Pancreas (tissue), 10 donors: Measurements from ENCODE around the gene UNC13B. TPM values are rescaled to one million over a fixed set of nuclear protein-coding genes. Genes with fewer than 3 reads are reported as not detected.

Experiments
- ATAC-seq, 4 donors: fragments of 200-7000 bp; cut with Tn5 transposase; one replicate each; pipeline versions ENCODE4 v1.8.0 to v1.9.1; 2020; ENCODE audit warnings: mild to moderate bottlenecking in 4 of 4, moderate library complexity in 4 of 4
- DNase-seq, 6 donors: peaks; one replicate each; pipeline ENCODE4 v3.0.0-alpha.2; 2020
- FAIRE-seq: peaks from 2 replicates; lab custom pipeline; 2012; peaks lifted over from hg19 to GRCh38; lab: Jason Lieb, UNC
- H3K27ac ChIP-seq, 4 donors: fragments of 200-600 bp; sonication (generic); 1 replicate in 3 of 4; 2 replicates in 1 of 4; pipeline versions ENCODE4 v1.5.0 to v1.8.0; 2020
- H3K27me3 ChIP-seq, 4 donors: fragments of 200-600 bp; one replicate each; pipeline ENCODE4 v1.8.0; 2021
- H3K36me3 ChIP-seq, 3 donors: fragments of 200-600 bp; sonication (generic) in 1 of 3; one replicate each; pipeline versions ENCODE4 v1.5.0 to v1.8.0; 2020 to 2021
- H3K4me1 ChIP-seq, 3 donors: fragments of 200-600 bp; one replicate each; pipeline ENCODE4 v1.8.0; 2021
- H3K4me3 ChIP-seq, 4 donors: fragments of 200-600 bp; sonication (generic) in 2 of 4; one replicate each; pipeline versions ENCODE4 v1.5.0 to v1.8.0; 2020 to 2021
- H3K9me3 ChIP-seq, 4 donors: fragments of 200-600 bp; one replicate each; pipeline ENCODE4 v1.8.0; 2021
- WGBS, 2 donors: extraction: QIAGEN DNeasy Blood & Tissue Kit; methylation state at CpG; one replicate each; pipeline ENCODE4 v1.1.7; 2013; 5-methylcytosine and 5-hydroxymethylcytosine counted together
- intact Hi-C, 3 donors: fragments of 100-400 bp; cut with DNase I; formaldehyde crosslinking; loops; one replicate each; pipeline versions ENCODE4 v1.11.1 to v1.14.2; 2022
- polyA plus RNA-seq, 2 donors: library from polyadenylated mRNA; stranded (reverse); fragments of 200-250 nt; gene quantifications; one replicate each; pipeline ENCODE4 v1.2.3, GENCODE V29; 2013
- total RNA-seq, 6 donors: library from RNA; stranded (reverse); fragmentation: NEBNext Ultra II Directional in 4 of 6; extraction: Animal tissue kit (Norgen Biotek cat#: 25700) in 4 of 6; gene quantifications; one replicate each; pipeline versions ENCODE4 v1.2.1 to v1.2.4, GENCODE V29; 2021 to 2023
- TF ChIP-seq, protein P1 (sequence below), 4 donors: fragments of 200-600 bp; sonication (generic) in 3 of 4; IDR thresholded peaks; one replicate each; pipeline versions ENCODE4 v1.5.0 to v1.8.0; 2021; ENCODE audit warnings: antibody characterized with exemption in 4 of 4
- donor health status: healthy with polysubstance abuse.
- donor health status: DM: no; HTN: no; CAD: no; lungs with moderate emphysema.
- donor health status: DM: no; HTN: no; CAD: no.
- donor health status: control.
- donor health status: control.
- donor health status: Bipolar disorder and iron deficiency.
- donor health status: DM: yes; HTN: yes; CAD: no.
- donor health status: DM: no; HTN: no; CAD: no.
- donor health status: DM: no; HTN: no; CAD: no.
- donor health status: DM: yes; HTN: yes; CAD: no.

The UNC13B gene
- total RNA-seq: 10 to 100 TPM; 23.7 to 33.8 (median 27.1) TPM
- 10 to 100 TPM; 13.3 to 20.8 TPM for polyA plus RNA-seq

DNA sequence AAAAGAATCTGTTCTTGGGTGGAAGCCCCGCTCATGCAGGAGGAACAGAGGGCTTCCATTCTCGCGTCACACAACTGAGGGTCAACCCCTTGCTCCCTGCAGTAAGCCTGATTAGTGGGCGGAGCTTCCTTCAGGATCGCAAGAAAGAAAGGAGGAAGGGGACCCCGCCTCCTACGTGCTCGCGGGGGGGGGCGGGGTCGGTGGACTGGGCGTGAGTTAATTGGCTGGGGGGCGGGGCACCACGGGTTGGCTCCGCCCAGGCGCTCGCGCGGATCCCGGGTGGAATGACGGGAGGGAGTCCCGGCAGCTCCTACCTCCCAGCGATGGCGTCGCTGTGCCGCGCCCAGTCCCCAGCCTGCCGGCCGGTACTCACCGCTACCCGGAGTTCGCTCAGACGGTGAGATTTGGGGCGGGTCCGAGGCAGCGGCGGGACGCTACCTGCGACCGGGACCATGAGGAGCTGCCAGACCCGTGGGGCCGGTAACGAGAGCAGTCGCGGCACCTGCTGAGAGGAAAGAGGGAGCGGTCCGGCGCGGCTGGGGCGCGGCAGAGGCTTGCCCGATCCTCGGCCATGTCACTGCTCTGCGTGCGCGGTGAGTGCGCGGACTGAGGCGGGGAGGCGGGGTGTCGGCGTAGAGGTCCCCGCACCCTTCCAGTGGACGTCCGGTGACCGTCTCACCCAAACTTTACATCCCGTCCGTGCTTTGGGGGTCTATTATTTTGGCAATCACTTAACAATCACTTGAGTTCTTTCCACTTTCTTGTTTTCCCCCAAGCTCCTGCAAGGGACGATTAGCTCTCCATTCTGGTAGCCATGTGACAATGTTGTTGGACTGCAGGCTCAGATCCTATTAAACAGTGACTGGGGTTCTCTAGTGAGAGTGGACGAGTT is at the start of gene UNC13B:
UNC13B (plus strand) TSS at position 297 of the 892 bp plus-strand sequence; CDS start at position 572, 275 bp downstream.
- H3K4me1 ChIP-seq: peaks cover 0 to 11% (median 10%) of the 10 kb centered on the region in 3 donors
- no peak for FAIRE-seq

DNA sequence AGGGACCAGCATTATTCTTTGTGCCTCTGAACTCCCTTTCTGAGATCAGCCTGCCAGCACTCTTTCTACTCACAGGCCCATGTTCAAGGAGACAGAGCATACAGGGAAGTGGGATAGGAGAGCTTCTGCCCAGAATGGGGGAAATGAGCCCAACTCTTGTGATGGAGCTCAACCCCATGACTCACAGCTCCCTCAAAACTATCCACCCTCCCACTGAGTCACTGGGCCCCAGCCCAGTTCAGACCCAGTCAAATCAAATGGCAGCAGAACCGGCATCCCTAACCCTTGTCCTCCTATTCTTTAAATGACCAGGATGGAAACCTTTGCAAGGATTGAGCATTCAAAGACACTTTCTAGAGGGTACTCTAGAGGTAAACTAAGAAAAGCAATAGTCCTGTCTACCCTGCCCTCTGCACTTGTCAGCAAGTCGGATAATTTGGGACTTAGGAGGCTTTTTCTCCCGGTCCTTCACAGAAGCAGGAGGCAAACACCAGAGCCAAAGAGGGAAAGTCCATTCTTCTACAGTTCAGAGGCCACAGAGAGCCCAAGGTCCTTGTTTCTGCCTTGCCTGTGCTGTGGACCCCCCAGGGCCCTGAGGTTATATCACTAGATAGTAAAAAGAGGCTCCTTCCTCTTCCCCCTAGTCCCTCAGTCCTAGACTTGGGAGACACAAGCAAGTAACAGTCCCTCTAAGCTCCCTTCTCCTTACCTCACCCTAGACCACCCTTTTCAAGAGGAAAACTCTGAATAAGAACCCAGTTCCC is 49.4 kb upstream of the UNC13B start:
- Histone ChIP-seq H3K27ac (peak overlapping the region in 3 of 4 donors; percentile 3 to 70 (median 61)), H3K4me3 (peak overlapping the region in 1 of 4 donors; percentile 77), H3K27me3 (no peaks in the 10 kb centered on the region), H3K36me3 (peaks cover 0 to 9% (median 0%) of the 10 kb centered on the region in 3 donors), H3K4me1 (peaks cover 0 to 31% (median 15%) of the 10 kb centered on the region in 3 donors), H3K9me3 (no peaks in the 10 kb centered on the region)
- no peak for DNase-seq
- no peak for ATAC-seq
- TF ChIP-seq, protein P1, sequence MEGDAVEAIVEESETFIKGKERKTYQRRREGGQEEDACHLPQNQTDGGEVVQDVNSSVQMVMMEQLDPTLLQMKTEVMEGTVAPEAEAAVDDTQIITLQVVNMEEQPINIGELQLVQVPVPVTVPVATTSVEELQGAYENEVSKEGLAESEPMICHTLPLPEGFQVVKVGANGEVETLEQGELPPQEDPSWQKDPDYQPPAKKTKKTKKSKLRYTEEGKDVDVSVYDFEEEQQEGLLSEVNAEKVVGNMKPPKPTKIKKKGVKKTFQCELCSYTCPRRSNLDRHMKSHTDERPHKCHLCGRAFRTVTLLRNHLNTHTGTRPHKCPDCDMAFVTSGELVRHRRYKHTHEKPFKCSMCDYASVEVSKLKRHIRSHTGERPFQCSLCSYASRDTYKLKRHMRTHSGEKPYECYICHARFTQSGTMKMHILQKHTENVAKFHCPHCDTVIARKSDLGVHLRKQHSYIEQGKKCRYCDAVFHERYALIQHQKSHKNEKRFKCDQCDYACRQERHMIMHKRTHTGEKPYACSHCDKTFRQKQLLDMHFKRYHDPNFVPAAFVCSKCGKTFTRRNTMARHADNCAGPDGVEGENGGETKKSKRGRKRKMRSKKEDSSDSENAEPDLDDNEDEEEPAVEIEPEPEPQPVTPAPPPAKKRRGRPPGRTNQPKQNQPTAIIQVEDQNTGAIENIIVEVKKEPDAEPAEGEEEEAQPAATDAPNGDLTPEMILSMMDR (IDR thresholded peaks at IDR 0.05): no peak
- FAIRE-seq: no peak
- intact Hi-C loops: no loop called here
- 83 to 84% methylated on average over 3 of the region's 3 CpGs for WGBS, 2 donors

More for the DNA sequence above, at the start of gene UNC13B:
- ATAC-seq: peak; percentile 96 to 99 (median 98)
- intact Hi-C loops: loop anchor here in 1 of 3 donors (10.0 kb wide), 1 partner anchor 73 kb away; no protein-coding TSS in a partner anchor
- Histone ChIP-seq H3K27me3 (no peaks in the 10 kb centered on the region), H3K36me3 (no peaks in the 10 kb centered on the region), H3K4me3 (peak within 1 kb of the TSS; percentile 61 to 76 (median 69)), H3K27ac (peak within 1 kb of the TSS; percentile 90 to 95 (median 93)), H3K9me3 (no peaks in the 10 kb centered on the region)
- 0 to 1% methylated on average over 63 to 70 of the region's 70 CpGs for WGBS, 2 donors
- TF ChIP-seq, protein P1 (IDR thresholded peaks at IDR 0.05): peak in 1 of 4 donors; percentile 7
- peak; percentile 94 to 99 (median 98) for DNase-seq

DNA sequence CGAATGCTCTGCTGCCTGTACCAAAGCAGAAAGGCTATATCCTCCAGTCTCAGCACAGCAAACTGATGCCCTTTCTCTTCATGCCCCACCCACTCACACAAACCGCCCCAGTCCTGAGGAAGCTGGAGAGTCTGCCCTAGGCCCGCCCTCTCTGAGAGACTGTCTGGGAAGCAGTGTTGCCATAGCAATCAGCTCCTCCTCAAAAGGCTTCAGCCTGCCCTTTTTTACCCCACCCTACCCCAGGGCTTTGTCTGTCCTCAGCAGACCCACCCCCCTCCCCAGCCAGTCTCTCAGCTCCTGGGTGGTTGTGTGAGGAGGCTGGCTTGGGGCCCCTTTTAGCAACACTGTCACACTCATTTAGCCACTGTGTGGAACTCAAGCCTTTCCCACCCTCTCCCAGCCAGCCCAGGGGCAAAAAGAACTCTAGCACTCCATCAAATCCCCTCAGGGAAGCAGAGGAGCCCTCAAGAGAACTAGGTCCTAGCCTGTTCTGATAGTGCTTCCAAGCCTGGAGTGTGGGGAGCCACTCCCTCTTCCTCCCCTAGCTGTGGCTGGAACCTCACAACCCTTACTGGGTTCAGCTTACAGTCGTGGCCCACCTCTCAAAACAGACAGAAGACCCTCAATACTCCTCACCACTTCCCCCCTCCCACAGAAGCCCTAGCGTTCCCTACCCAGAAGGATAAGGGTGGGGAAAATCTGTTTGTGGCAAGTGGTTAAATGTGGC is 47.5 kb upstream of the UNC13B start:
- peaks cover 0 to 31% (median 15%) of the 10 kb centered on the region in 3 donors for H3K4me1 ChIP-seq
- peak overlapping the region in 2 of 4 donors; percentile 49 to 51 for H3K4me3 ChIP-seq
- peak in 1 of 6 donors; percentile 70 for DNase-seq
- FAIRE-seq: no peak
- peak in 1 of 4 donors; percentile 1 for ATAC-seq
- H3K36me3 ChIP-seq: no peaks in the 10 kb centered on the region
- TF ChIP-seq, protein P1 (IDR thresholded peaks at IDR 0.05): no peak
- WGBS, 2 donors: 28 to 33% methylated on average over 5 of the region's 5 CpGs
- H3K27ac ChIP-seq: peak overlapping the region in 2 of 4 donors; percentile 70 to 71
- no peaks in the 10 kb centered on the region for H3K9me3 ChIP-seq
- H3K27me3 ChIP-seq: no peaks in the 10 kb centered on the region
- intact Hi-C loops: no loop called here

DNA sequence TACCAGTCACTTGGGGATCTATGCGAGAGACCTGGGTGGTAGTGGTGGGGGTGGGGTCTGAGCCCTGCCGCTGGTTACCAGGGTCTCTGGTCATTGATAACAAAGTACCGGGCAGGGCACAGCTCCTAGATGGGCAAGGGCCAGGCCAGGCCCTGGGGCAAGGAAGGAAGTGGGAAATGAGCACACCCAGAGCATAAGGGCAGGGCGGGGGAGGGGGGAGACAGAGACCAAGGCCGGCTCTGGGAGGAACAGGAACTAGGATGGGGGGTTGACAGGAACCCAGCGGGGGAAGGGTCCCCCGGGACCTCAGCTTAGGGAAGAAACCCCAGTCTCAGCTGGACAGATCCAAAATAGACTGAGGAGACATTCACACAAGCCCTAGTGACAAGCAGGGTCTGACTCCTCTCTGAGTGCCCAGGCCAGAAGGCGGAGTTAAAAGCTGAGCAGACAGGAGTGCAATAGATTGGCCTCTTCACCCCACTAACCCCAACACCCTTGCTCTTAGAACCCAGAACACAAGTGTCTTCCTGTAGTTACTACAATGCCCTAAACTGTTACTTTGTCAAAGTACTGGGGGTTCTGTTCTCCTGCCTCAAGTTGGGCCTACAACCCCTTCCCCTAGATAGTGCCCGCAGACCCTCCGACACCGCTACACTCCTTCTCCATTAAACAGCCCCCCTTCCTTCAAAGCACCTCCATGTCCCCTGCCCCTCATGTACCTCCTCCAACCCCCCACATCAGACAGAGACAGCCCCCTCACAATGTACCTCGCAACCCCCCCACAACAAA is 46.8 kb upstream of the UNC13B start:
- Histone ChIP-seq H3K36me3 (no peaks in the 10 kb centered on the region), H3K4me3 (peak overlapping the region; percentile 22 to 51 (median 44)), H3K27me3 (no peaks in the 10 kb centered on the region), H3K4me1 (peaks cover 0 to 31% (median 15%) of the 10 kb centered on the region in 3 donors), H3K9me3 (no peaks in the 10 kb centered on the region), H3K27ac (peak overlapping the region in 3 of 4 donors; percentile 47 to 71 (median 70))
- no peak for ATAC-seq
- no peak for FAIRE-seq
- WGBS, 2 donors: 14 to 20% methylated on average over 12 of the region's 12 CpGs
- intact Hi-C loops: loop anchor here in 1 of 3 donors (5.0 kb wide), 1 partner anchor 147 kb away; no protein-coding TSS in a partner anchor
- TF ChIP-seq, protein P1 (IDR thresholded peaks at IDR 0.05): no peak
- peak in 3 of 6 donors; percentile 60 to 66 (median 60) for DNase-seq
